ENCODE data around the gene PIANP.

GRCh38 chr12:6667559-6668210 lies 32.9 kb downstream of the PIANP start:
- no peak for TF ChIP-seq CTCF (IDR thresholded peaks at IDR 0.05)
- TF ChIP-seq POLR2A (IDR thresholded peaks at IDR 0.05) = no peak
